Measurements from ENCODE around the gene BUD13. TPM values are rescaled to one million over a fixed set of nuclear protein-coding genes. Genes with fewer than 3 reads are reported as not detected.

BUD13 gene
- total and polyA plus RNA-seq, 9 of the 15 experiments (the other 6 are each of a cell fraction or from before 2014, with no cell fraction given) = 9.5 to 34.1 (median 27.1) TPM

DNA sequence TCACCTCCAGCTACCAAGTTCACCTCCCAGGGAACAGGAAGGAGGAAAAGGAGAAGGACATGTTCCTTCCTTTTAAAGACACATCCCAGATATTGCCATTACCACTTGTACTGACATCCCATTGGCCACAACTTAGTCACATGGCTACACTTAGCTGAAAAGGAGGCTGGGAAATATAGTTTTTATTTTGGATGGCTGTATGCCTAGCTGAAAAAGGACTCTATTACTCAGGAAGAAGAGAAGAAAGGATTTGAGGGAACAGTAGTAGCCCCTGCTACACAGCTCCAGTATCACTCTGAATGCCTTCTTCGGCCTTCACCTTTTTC lies 20.9 kb upstream of the BUD13 start (continued):
- TF ChIP-seq E2F6 (IDR thresholded peaks at IDR 0.05; ENCODE audit: borderline replicate concordance in 1 of 2, extremely low read depth in 1 of 2, insufficient read depth in 1 of 2, insufficient read length in 1 of 2, low read depth in 1 of 2, low read length in 1 of 2, poor library complexity in 1 of 2, severe bottlenecking in 1 of 2) (no peak), ZKSCAN8 (CRISPR knock-in tag; IDR thresholded peaks at IDR 0.05) (no peak), MYC (IDR thresholded peaks at IDR 0.05; ENCODE audit: low read depth, low read length) (no peak), MYC (CRISPR knock-in tag; IDR thresholded peaks at IDR 0.05; ENCODE audit: borderline replicate concordance, low read depth) (no peak), POLR2AphosphoS5 (IDR thresholded peaks at IDR 0.05; ENCODE audit: control insufficient read depth, insufficient read depth, low read depth, low read length) (no peak), RUNX1 (IDR thresholded peaks at IDR 0.05; ENCODE audit: low read depth) (no peak), HNRNPLL (IDR thresholded peaks at IDR 0.05; ENCODE audit: low read depth, low read length, poor library complexity, severe bottlenecking) (no peak), HCFC1 (IDR thresholded peaks at IDR 0.05; ENCODE audit: low read depth, low read length) (peak; percentile 68), USF1 (CRISPR knock-in tag; IDR thresholded peaks at IDR 0.05) (peak; percentile 86), USF2 (CRISPR knock-in tag; IDR thresholded peaks at IDR 0.05) (peak; percentile 86), MIER1 (IDR thresholded peaks at IDR 0.05; ENCODE audit: low read depth) (no peak), POLR2A (conservative IDR thresholded peaks at IDR 0.05) (no peak), SLC30A9 (CRISPR knock-in tag; IDR thresholded peaks at IDR 0.05) (no peak)
- TF ChIP-seq, protein P1, sequence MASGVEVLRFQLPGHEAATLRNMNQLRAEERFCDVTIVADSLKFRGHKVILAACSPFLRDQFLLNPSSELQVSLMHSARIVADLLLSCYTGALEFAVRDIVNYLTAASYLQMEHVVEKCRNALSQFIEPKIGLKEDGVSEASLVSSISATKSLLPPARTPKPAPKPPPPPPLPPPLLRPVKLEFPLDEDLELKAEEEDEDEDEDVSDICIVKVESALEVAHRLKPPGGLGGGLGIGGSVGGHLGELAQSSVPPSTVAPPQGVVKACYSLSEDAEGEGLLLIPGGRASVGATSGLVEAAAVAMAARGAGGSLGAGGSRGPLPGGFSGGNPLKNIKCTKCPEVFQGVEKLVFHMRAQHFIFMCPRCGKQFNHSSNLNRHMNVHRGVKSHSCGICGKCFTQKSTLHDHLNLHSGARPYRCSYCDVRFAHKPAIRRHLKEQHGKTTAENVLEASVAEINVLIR (CRISPR knock-in tag; IDR thresholded peaks at IDR 0.05) = no peak
